SIG-M5 treated with dmso at 0.1 percent for 504 hours (cell line): ENCODE measurements around the gene DLST.
A peak's percentile ranks its signal among the peaks of the same experiment; 100 is the strongest.

Experiments used
- DNase-seq: peaks from one replicate; lab custom pipeline; 2025; ENCODE audit not compliant: unreplicated experiment; lab: John Stamatoyannopoulos, UW

DLST gene

GRCh38 chr14:74881431-74882102 is at the start of gene DLST:
Gene DLST (plus strand): TSS chr14:74881916. CDS start chr14:74881954, 38 bp downstream.
- DNase-seq: peak; percentile 85

GRCh38 chr14:74832849-74833248 is 48.9 kb upstream of the DLST start:
- no peak for DNase-seq

DNA sequence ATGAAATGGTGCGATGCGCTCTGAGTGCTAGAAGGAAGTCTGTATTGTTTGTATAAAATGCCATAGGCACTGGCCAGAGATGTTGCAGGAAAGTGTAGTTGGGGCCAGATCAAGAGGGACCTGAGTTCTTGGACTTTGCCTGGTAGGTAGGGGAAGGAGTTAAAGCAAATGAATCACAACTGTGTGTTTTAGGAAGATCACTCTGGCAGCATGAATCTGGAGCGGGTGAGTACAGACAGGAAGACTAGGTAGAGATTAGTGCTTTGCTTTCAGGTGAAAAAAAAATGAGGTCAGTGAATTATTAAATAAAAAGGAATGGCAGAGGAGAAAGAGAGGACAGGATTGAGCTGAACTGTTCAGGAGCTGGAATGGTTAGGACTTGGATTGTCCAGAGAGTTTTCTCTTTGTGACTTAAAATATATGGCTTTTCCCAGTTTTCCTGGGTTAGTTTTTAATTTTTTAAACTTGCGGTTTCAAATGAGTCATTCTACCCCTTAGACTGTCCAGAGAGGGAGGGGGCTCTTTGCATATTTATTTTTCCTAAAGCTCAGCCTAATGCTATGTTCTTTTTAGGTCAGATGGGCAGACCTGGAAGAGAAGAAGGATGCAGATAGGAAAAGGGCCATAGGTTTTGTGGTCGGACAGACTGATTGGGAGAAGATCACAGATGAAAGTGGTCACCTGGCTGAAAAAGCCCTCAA is 46.9 kb upstream of the DLST start:
- DNase-seq: no peak

- DNase-seq: no peak
Observed at GRCh38 chr14:74835645-74836250, 46.0 kb upstream of the DLST start.

- DNase-seq: no peak
Observed at GRCh38 chr14:74836251-74836960, 45.3 kb upstream of the DLST start.

GRCh38 chr14:74838166-74838565 is 43.5 kb upstream of the DLST start:
- no peak for DNase-seq

DNA sequence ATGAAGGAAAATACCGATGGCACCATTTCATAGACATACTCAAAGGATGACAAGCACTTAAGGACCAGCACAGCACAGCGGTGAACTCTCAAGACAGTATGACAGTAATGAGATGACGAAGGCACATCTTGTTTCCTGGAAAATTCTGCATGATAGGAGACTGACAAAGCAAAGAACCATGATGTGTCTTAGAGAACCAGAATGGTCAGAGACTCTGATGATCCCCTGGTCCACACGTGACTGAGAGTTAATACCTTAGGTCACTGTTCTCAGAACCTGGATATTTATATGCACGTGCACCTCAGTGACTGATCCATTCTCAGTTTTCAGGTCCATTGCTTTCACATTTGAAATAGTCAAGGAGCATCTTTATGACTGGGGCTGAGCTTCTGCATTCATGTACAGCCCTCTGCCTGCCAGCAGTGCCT is 41.1 kb upstream of the DLST start:
- DNase-seq: no peak

DNA sequence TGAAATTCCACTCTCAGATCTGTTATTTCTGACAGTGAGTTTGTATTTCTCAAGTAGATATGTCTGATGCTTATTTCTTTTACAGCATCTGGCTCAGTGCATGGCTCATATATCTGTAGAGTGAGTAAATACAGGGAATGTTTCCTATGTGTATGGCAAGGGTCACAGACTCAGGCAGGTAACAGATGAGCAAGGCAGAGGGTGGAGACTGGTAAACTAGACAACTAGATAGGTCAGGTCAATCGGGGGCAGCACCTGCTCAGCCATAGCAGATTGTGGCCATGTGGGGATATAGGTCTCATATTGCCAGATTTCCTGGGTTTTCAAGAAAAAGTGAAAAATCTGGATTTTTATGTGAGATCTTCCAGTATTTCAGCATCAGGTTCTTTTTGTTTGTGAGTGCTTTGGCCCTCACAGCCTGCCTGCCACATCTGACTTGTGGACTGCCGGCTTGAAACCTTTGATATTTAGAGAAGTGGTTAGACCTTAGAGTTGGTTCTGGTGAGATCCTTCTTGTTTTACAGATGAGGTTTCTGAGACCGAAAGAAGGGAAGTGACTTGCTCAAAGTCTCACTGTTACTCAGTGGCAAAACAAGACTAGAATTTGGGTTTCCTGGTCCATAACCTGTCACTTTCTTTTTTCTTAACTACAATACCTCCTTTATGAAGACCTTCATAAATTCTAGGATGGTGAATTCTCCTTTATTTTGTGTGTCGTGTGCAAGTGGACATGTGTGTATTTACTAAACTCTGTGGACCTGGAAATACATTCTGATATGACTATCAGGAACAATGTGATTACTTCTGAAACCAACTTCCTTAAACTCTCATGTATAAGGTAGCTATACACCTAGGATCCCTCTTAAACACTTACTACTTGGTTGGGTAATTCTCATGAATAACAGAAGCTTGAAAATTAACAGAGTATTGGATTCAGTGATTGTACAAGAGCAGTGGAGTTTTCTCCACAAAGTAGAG is 40.2 kb upstream of the DLST start:
- peak; percentile 73 for DNase-seq

- no peak for DNase-seq
Observed at GRCh38 chr14:74843653-74844052, 38.1 kb upstream of the DLST start.

GRCh38 chr14:74846168-74846567 is 35.5 kb upstream of the DLST start:
- no peak for DNase-seq

GRCh38 chr14:74846968-74847665 is 34.6 kb upstream of the DLST start:
- DNase-seq: no peak

DNA sequence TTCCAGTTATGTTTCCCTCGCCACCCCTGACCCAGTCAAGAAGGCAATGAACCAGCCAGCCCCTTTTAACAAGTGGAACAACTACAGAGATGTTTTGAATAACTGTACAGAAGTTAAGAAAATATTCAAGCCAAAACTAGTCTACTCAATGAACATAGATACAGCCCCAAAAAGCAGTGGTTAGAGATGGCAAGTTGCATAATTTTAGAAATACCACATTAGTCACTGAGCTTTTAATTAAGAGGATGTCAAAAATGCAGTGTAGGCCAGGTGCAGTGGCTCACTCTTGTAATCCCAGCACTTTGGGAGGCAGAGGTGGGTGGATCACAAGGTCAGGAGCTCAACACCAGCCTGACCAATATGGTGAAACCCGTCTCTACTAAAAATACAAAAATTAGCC is 32.9 kb upstream of the DLST start:
- DNase-seq: peak; percentile 31

DNA sequence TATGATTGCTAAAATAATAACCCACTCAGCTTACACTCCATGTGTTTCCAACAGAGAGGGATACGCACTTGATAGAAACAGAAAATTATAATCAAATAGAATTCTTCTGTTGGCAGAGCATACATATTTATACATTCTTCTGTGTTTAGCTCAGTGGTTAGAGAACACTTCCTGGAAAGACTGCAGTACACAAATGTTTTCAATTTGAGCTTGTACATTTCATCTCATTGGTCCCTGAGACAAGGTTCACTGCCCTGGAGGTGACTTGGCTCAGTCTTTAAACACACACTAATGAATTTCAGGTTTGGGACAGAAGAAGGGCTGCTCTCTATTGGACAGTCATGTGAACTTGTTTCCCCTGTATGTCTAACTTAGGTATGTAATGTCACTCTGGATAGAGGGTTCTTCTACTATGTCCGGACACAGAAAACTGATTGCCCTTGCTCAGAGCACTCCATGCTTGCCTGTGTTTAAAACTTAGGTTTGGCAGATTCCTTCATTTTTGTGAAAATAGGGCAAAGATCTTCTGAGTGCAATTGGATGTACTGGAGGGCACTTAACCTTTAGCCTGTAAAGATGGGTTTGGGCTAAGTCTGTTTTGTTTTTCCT is 28.7 kb upstream of the DLST start:
- DNase-seq: peak; percentile 28

- no peak for DNase-seq
Observed at GRCh38 chr14:74853581-74853980, 28.1 kb upstream of the DLST start.

DNA sequence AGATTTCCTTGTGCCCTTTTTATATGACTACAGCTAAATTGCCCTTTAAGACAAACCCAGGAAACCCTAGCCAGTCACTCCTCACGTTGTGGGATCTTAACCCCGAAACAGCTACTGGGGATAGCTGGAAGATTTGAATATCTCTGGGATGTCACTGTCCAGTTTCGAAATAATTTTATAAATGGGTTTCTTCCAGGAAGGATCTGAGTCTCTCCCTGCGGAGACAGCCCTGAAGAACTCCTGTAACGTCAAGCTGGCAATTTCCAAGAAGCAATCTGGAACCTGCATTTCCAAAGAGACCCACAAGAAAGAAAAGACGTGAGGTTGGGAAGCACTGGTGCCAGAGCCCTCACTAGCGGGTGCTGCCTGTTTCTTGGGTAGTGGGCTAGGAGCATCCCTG is 26.7 kb upstream of the DLST start:
- no peak for DNase-seq

DNA sequence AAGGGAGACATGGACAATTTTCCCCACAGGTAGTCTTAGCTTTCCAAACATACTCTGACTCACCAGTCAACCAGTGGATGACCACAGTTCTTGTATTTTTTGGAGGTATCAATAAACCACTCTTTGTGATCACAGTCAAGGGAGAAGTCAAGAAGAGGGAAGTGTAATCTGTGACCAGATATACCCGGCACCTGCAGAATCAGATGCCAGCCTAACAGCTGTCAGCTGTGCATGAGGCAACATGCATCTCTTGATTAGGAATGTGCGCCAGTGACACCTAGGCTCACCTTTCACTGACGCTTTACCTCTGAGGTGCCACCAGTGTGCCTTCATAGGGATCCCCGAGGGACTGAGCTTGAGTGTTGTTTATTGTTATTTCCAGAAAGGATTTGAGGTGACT is 25.8 kb upstream of the DLST start:
- no peak for DNase-seq

DNA sequence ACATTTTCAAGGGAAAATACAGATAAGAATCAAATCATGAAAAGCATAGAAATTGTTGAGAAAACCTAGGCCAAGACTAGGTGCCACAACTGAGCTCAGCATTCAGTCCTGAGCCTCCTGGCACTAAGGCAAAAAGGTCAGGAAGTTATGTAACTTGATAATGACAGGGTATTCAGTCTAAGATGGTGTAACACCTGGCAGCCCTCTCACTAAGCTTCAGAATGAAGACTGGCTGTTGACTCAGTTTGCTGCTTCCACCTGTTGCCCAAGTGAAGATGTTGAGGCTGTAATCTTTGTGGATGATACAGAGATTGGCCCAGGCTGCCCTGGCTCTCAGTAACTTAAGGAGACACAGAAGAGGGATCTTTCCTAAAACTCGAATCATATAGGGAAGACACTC is 25.4 kb upstream of the DLST start:
- no peak for DNase-seq

- DNase-seq: no peak
Observed at GRCh38 chr14:74858022-74858421, 23.7 kb upstream of the DLST start.

GRCh38 chr14:74859757-74860552 is 21.8 kb upstream of the DLST start:
- DNase-seq: no peak
